HFFc6 (cell line): ENCODE data around the gene KRT8. TPM values are rescaled to one million over a fixed set of nuclear protein-coding genes. Genes with fewer than 3 reads are reported as not detected.

Source experiments
- DNase-seq: peaks from one replicate; pipeline ENCODE4 v3.0.0-alpha.2; 2018
- H3K27ac Mint-ChIP-seq: 2 replicates; pipeline ENCODE4 v1.8.0; 2020; ENCODE audit warnings: mild to moderate bottlenecking, mixed read lengths
- H3K27me3 Mint-ChIP-seq: 2 replicates; pipeline ENCODE4 v1.8.0; 2021; ENCODE audit warnings: mild to moderate bottlenecking, moderate library complexity, mixed read lengths; ENCODE audit not compliant: insufficient read depth
- H3K36me3 Mint-ChIP-seq: 2 replicates; pipeline ENCODE4 v1.8.0; 2021; ENCODE audit warnings: low read depth, mixed read lengths
- H3K4me1 Mint-ChIP-seq: 2 replicates; pipeline ENCODE4 v1.8.0; 2020; ENCODE audit warnings: low read depth, mixed read lengths
- H3K4me3 Mint-ChIP-seq: 2 replicates; pipeline ENCODE4 v1.8.0; 2020; ENCODE audit warnings: mild to moderate bottlenecking, moderate library complexity, mixed read lengths
- H3K9me3 Mint-ChIP-seq: 2 replicates; pipeline ENCODE4 v1.8.0; 2020; ENCODE audit warnings: mild to moderate bottlenecking, mixed read lengths
- total RNA-seq, 6 experiments: library from RNA; stranded (reverse); fragmentation: NEBNext Ultra II Directional; extraction: Animal tissue kit (Norgen Biotek cat#: 25700); gene quantifications; 2 replicates in 1 of 6; 3 replicates in 5 of 6; pipeline ENCODE4 v1.2.3, GENCODE V29; 2021
- TF ChIP-seq, protein P1 (sequence below): fragments of 200-600 bp; sonication (generic); IDR thresholded peaks from 2 replicates; pipeline ENCODE4 v1.5.0; 2021; ENCODE audit warnings: antibody characterized with exemption, mild to moderate bottlenecking

Gene KRT8
- total RNA-seq, 6 experiments from 2014 or later, result 41.4 to 50.4 (median 44.8) TPM

DNA sequence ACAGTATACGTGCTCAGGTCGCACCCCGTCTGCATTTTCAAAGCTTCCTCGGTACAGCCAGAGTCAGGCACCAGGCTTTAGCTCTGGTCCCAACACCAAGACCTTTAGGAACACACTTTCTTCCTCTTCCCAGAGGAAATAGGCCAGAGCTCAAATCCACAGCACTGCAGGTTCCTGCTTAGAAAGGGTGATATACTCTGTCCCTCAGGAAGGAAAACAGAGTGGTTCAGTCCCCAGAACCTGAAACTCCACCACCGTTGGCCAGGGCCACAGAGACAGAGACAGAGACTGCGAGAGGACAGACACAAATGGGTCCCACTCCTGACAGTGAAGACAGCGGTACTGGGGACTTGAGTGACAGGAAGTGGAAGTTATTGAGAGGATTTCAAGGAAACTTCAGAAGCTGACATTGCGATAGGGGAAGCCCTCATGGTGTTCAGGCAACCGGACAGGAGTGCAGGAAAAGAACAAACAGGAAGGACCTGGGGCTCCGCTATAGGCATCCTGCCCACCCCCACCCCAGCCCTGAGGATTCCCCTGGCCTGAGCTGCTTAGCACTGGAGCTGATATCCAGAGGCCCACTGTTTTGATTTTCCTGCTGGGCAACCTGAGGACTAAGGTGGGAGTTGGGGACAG, 5.5 kb upstream of the KRT8 start:
- H3K4me1 Mint-ChIP-seq, result peaks cover 14% of the 10 kb centered on the region
- H3K4me3 Mint-ChIP-seq, result no peak overlapping the region
- H3K9me3 Mint-ChIP-seq, result no peaks in the 10 kb centered on the region
- TF ChIP-seq, protein P1, sequence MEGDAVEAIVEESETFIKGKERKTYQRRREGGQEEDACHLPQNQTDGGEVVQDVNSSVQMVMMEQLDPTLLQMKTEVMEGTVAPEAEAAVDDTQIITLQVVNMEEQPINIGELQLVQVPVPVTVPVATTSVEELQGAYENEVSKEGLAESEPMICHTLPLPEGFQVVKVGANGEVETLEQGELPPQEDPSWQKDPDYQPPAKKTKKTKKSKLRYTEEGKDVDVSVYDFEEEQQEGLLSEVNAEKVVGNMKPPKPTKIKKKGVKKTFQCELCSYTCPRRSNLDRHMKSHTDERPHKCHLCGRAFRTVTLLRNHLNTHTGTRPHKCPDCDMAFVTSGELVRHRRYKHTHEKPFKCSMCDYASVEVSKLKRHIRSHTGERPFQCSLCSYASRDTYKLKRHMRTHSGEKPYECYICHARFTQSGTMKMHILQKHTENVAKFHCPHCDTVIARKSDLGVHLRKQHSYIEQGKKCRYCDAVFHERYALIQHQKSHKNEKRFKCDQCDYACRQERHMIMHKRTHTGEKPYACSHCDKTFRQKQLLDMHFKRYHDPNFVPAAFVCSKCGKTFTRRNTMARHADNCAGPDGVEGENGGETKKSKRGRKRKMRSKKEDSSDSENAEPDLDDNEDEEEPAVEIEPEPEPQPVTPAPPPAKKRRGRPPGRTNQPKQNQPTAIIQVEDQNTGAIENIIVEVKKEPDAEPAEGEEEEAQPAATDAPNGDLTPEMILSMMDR, result no peak
- H3K36me3 Mint-ChIP-seq, result no peaks in the 10 kb centered on the region
- peaks cover 1% of the 10 kb centered on the region; the same call in 1 of the 2 replicates for H3K27me3 Mint-ChIP-seq
- no peak for DNase-seq
- no peak overlapping the region for H3K27ac Mint-ChIP-seq

DNA sequence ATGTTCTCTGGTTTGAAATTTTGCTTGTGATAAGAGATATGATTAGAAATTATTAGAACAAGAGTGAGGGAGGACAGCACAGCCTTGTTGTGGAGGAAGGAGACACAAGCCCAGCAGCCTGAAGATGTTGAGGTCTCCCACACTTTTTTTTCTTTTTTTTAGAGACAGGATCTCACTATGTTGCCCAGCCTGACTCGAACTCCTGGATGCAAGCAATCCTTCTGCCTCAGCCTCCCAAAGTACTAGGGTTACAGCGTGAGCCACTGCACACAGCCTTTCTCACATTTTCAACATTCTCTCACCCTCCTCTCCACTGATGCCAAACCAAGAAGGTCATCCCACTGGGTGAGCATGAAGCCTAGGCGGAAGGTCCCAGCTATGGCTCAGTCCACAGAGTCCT, 4.9 kb upstream of the KRT8 start:
- Mint-ChIP-seq H3K27me3 (peaks cover 1% of the 10 kb centered on the region; the same call in 1 of the 2 replicates), H3K4me3 (no peak overlapping the region), H3K9me3 (no peaks in the 10 kb centered on the region), H3K27ac (no peak overlapping the region), H3K4me1 (peaks cover 14% of the 10 kb centered on the region), H3K36me3 (no peaks in the 10 kb centered on the region)
- TF ChIP-seq, protein P1, result no peak
- no peak for DNase-seq

DNA sequence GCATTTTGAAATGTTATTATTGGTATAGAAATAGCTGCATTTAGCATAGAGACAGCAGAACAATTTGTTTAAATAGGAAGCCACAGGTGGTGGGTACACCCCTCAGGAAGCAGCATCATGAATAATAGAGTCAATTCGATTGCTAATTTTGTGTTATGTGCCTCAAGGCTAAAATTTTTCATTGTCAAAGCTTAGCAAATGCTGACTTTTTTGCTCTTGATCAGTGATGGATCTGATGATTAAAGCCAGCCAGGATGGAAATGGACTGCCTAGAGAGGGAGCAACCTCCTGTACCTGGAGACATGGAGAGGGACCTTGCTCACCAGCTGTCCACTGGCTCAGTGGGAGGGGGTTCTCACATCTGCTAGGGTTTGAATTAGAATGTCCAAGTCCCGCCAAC, 4.5 kb upstream of the KRT8 start:
- H3K9me3 Mint-ChIP-seq, result no peaks in the 10 kb centered on the region
- TF ChIP-seq, protein P1, result no peak
- no peak for DNase-seq
- peaks cover 1% of the 10 kb centered on the region; the same call in 1 of the 2 replicates for H3K27me3 Mint-ChIP-seq
- peaks cover 14% of the 10 kb centered on the region for H3K4me1 Mint-ChIP-seq
- H3K4me3 Mint-ChIP-seq, result no peak overlapping the region
- no peaks in the 10 kb centered on the region for H3K36me3 Mint-ChIP-seq
- H3K27ac Mint-ChIP-seq, result no peak overlapping the region

DNA sequence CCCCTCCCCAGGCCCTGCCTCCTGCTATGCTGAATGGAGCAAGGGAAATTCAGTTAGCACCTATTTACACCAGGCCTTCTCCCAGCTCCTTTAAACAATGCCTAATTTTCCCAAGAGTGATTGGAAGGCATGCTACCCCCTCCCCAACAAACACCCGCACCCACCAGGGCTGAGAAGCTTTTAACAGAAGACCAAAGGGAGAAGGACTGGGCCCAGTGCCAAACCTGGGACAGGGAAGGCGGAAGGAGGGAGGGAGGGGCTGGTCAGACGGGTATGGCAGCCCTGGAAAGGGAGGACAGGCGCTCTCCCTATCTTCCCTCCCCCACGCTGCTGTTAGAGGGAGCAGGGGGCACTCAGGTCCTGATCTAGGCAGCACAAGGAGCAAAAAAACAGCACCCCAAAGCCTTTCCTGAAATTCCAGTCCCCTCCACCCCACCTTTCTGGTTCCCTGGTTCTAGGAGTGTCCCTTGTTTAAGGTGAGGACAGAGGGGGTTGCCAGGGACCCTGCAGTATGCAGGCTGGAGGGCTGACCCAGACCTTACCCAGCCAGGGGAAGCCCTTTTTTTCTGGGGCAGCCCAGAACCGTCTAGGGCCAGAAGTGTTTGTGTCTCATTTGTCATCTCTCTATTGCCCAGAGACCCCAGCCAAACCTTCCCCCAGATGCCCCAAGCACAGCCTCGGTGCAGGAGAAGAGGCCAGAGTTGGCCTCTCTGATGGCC, 2.4 kb upstream of the KRT8 start:
- Mint-ChIP-seq H3K27ac (peak overlapping the region; percentile 84), H3K4me1 (peaks cover 21% of the 10 kb centered on the region), H3K27me3 (peaks cover 1% of the 10 kb centered on the region; the same call in 1 of the 2 replicates), H3K4me3 (no peak overlapping the region), H3K36me3 (no peaks in the 10 kb centered on the region), H3K9me3 (no peaks in the 10 kb centered on the region)
- no peak for DNase-seq
- TF ChIP-seq, protein P1, result no peak

DNA sequence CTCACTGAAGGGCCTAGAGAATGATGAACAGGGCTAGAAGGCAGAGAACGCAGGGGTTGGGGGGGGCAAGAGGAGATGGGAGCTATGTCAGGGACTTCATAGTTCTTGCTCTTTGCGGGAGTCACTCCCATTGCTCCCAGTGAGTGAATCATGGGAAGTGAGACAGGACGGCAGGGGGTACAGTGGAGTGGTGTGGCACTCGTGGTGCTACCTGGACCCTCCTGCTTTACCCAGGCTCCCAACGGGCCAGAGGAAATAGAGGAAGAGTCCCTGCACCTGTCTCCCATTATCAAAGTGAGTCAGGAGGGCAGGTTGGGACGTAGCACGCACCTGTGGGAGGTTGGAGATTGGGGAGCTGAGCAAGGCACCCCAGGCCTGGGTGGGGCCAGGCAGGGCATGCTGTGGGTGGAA, 1.3 kb upstream of the KRT8 start:
- DNase-seq, result no peak
- Mint-ChIP-seq H3K9me3 (no peaks in the 10 kb centered on the region), H3K27me3 (peaks cover 1% of the 10 kb centered on the region; the same call in 1 of the 2 replicates), H3K27ac (no peak overlapping the region), H3K4me3 (no peak overlapping the region), H3K4me1 (peaks cover 21% of the 10 kb centered on the region), H3K36me3 (no peaks in the 10 kb centered on the region)
- TF ChIP-seq, protein P1, result no peak
